HepG2 (cell line): Measurements from ENCODE around the gene MOB3C.

Experiments used
- CTCF ChIP-seq: sonication (generic); formaldehyde crosslinking; IDR thresholded peaks from 2 replicates; pipeline ENCODE4 v1.5.0; 2020; ENCODE audit warnings: mild to moderate bottlenecking, missing genetic modification reagents, moderate library complexity
- EP300 ChIP-seq, 3 experiments: sonication (generic) in 1 of 3; formaldehyde crosslinking in 1 of 3; IDR thresholded peaks; 2 replicates each; pipeline versions ENCODE4 v1.5.1 to v1.6.1; 2011 to 2020; ENCODE audit warnings: low read depth in 2 of 3, low read length in 2 of 3, borderline replicate concordance in 1 of 3, improper control_type of control experiment in 1 of 3, mild to moderate bottlenecking in 1 of 3, missing genetic modification reagents in 1 of 3, moderate library complexity in 1 of 3
- FIP1L1 ChIP-seq: fragments of 200-400 bp; formaldehyde crosslinking; IDR thresholded peaks from 2 replicates; pipeline ENCODE4 v1.6.1; 2018; ENCODE audit warnings: low read depth, mild to moderate bottlenecking, low read length, moderate library complexity, borderline replicate concordance; ENCODE audit not compliant: insufficient read depth
- FOXC1 ChIP-seq: sonication (generic); formaldehyde crosslinking; IDR thresholded peaks from 2 replicates; pipeline ENCODE4 v1.8.0; 2022; ENCODE audit warnings: mild to moderate bottlenecking, missing genetic modification reagents, borderline replicate concordance
- GABPB1 ChIP-seq: IDR thresholded peaks from 2 replicates; pipeline ENCODE4 v1.6.1; 2016; ENCODE audit warnings: mild to moderate bottlenecking, missing genetic modification reagents, moderate library complexity, missing compliant biosample characterization
- HOXA7 ChIP-seq: sonication (generic); formaldehyde crosslinking; IDR thresholded peaks from 2 replicates; pipeline ENCODE4 v1.8.1; 2022; ENCODE audit warnings: mild to moderate bottlenecking, missing genetic modification reagents, moderate library complexity
- MAX ChIP-seq: IDR thresholded peaks from 2 replicates; pipeline ENCODE4 v1.6.1; 2012; ENCODE audit warnings: inconsistent platforms
- NR2F1 ChIP-seq, 2 experiments: fragments of 450-650 bp in 1 of 2; formaldehyde crosslinking in 1 of 2; IDR thresholded peaks; 2 replicates each; pipeline versions ENCODE4 v1.5.0 to v1.6.1; 2016 to 2020; ENCODE audit warnings: mild to moderate bottlenecking in 1 of 2, missing compliant biosample characterization in 1 of 2, missing genetic modification reagents in 1 of 2, moderate library complexity in 1 of 2
- NR2F2 ChIP-seq: IDR thresholded peaks from 2 replicates; pipeline ENCODE4 v1.6.1; 2012; ENCODE audit warnings: low read depth, inconsistent platforms, borderline replicate concordance
- NR3C1 ChIP-seq: sonication (generic); formaldehyde crosslinking; IDR thresholded peaks from 2 replicates; pipeline ENCODE4 v1.4.0; 2020; ENCODE audit warnings: missing genetic modification reagents
- RARG ChIP-seq: sonication (generic); formaldehyde crosslinking; IDR thresholded peaks from 2 replicates; pipeline ENCODE4 v1.4.0; 2020; ENCODE audit warnings: low read depth, mild to moderate bottlenecking, missing genetic modification reagents
- TCF7L2 ChIP-seq: IDR thresholded peaks from 2 replicates; pipeline ENCODE4 v1.6.1; 2011; ENCODE audit warnings: mild to moderate bottlenecking, low read depth, low read length, moderate library complexity
- ZNF10 ChIP-seq: sonication (generic); formaldehyde crosslinking; IDR thresholded peaks from 2 replicates; pipeline ENCODE4 v1.4.0; 2020; ENCODE audit warnings: mild to moderate bottlenecking, low read depth, missing genetic modification reagents, borderline replicate concordance

GRCh38 chr1:46583494-46583893 is 33.1 kb downstream of the MOB3C start:
- TF ChIP-seq FIP1L1 (no peak), NR2F2 (no peak), CTCF (no peak), NR3C1 (CRISPR knock-in tag) (no peak), TCF7L2 (no peak), GABPB1 (no peak), NR2F1 (CRISPR knock-in tag; IDR thresholded peaks at IDR 0.05) (no peak), ZNF10 (CRISPR knock-in tag) (no peak), MAX (no peak), FOXC1 (CRISPR knock-in tag) (no peak), HOXA7 (CRISPR knock-in tag) (no peak), RARG (CRISPR knock-in tag) (no peak), EP300 (IDR thresholded peaks at IDR 0.05; ENCODE audit: low read depth in 2 of 2, low read length in 2 of 2) (no peak), EP300 (CRISPR knock-in tag; IDR thresholded peaks at IDR 0.05; ENCODE audit: borderline replicate concordance) (no peak)
